ENCODE data around the gene ELP4. TPM values are rescaled to one million over a fixed set of nuclear protein-coding genes. Genes with fewer than 3 reads are reported as not detected.

ELP4 gene
- total RNA-seq, 1 experiment from 2014 or later, result 19.4 TPM

- Histone ChIP-seq H3K9ac (ENCODE audit: low read length) (no peak overlapping the region), H2AFZ (ENCODE audit: low read length) (no peak overlapping the region), H4K20me1 (ENCODE audit: low read length) (no peaks in the 10 kb centered on the region), H3F3A (ENCODE audit: low read length, unreplicated experiment) (no peaks in the 10 kb centered on the region), H3K36me3 (ENCODE audit: low read depth, low read length) (no peaks in the 10 kb centered on the region), H3K9me3 (ENCODE audit: low read length) (no peaks in the 10 kb centered on the region), H3K9me2 (replicated peaks; ENCODE audit: low read length) (no peaks in the 10 kb centered on the region), H3K4me1 (ENCODE audit: insufficient read depth, low read length) (peaks cover 15% of the 10 kb centered on the region; the same call in 1 of the 2 replicates), H3K79me2 (ENCODE audit: low read length) (peaks cover 39% of the 10 kb centered on the region), H3K4me3 (ENCODE audit: low read length) (no peak overlapping the region), H3K27me3 (ENCODE audit: low read length) (no peaks in the 10 kb centered on the region), H3K4me2 (ENCODE audit: low read length) (no peak overlapping the region), H3K27ac (ENCODE audit: low read length) (no peak overlapping the region)
- intact Hi-C loops (cut with micrococcal nuclease), result no loop called here
- TF ChIP-seq EZH2 (IDR thresholded peaks at IDR 0.05; ENCODE audit: low read length, unreplicated experiment) (no peak), CTCF (conservative IDR thresholded peaks at IDR 0.05; ENCODE audit: low read depth, low read length) (no peak), EZH2phosphoT487 (IDR thresholded peaks at IDR 0.05; ENCODE audit: borderline replicate concordance, low read length) (no peak)
- ATAC-seq, result no peak
- BruUV-seq (replicated peaks), result no TSS peak
- DNase-seq, result no peak
- ChIA-PET CTCF (no interaction called here), POLR2A (ENCODE audit: unreplicated experiment) (no interaction called here)
Observed at GRCh38 chr11:31806186-31806927, 296.8 kb downstream of the ELP4 start.

GRCh38 chr11:31806928-31807798 is 297.6 kb downstream of the ELP4 start:
- POLR2A ChIA-PET (ENCODE audit: unreplicated experiment), result interaction anchor here (0.5 kb wide), 1 partner anchor 10 kb away, joined by 8 read pairs; no protein-coding TSS in a partner anchor
- H3K4me2 ChIP-seq (ENCODE audit: low read length), result peak overlapping the region; percentile 99; the same call in 1 of the 2 replicates
- no peaks in the 10 kb centered on the region for H3K9me3 ChIP-seq (ENCODE audit: low read length)
- no peak for DNase-seq
- no peak overlapping the region for H3K27ac ChIP-seq (ENCODE audit: low read length)
- no peaks in the 10 kb centered on the region for H3F3A ChIP-seq (ENCODE audit: low read length, unreplicated experiment)
- intact Hi-C loops (cut with micrococcal nuclease), result no loop called here
- H3K4me1 ChIP-seq (ENCODE audit: insufficient read depth, low read length), result peaks cover 22% of the 10 kb centered on the region
- peaks cover 39% of the 10 kb centered on the region for H3K79me2 ChIP-seq (ENCODE audit: low read length)
- no peaks in the 10 kb centered on the region for H3K9me2 ChIP-seq (replicated peaks; ENCODE audit: low read length)
- CTCF ChIA-PET, result no interaction called here
- no peaks in the 10 kb centered on the region for H4K20me1 ChIP-seq (ENCODE audit: low read length)
- no TSS peak for BruUV-seq (replicated peaks)
- H3K4me3 ChIP-seq (ENCODE audit: low read length), result no peak overlapping the region
- no peaks in the 10 kb centered on the region for H3K27me3 ChIP-seq (ENCODE audit: low read length)
- TF ChIP-seq EZH2phosphoT487 (IDR thresholded peaks at IDR 0.05; ENCODE audit: borderline replicate concordance, low read length) (no peak), EZH2 (IDR thresholded peaks at IDR 0.05; ENCODE audit: low read length, unreplicated experiment) (no peak), CTCF (conservative IDR thresholded peaks at IDR 0.05; ENCODE audit: low read depth, low read length) (no peak)
- H2AFZ ChIP-seq (ENCODE audit: low read length), result no peak overlapping the region
- no peaks in the 10 kb centered on the region for H3K36me3 ChIP-seq (ENCODE audit: low read depth, low read length)
- ATAC-seq, result no peak
- H3K9ac ChIP-seq (ENCODE audit: low read length), result no peak overlapping the region

Data from PC-3 (cell line).